HS-27A (cell line): ENCODE results near the gene ZMYND8.
A peak's percentile ranks its signal among the peaks of the same experiment; 100 is the strongest.
"Not testable (repeated sequence)": the region's sequence is repeated elsewhere in the genome, so short reads cannot be mapped to it uniquely, and the experiment has no call there.

Source experiments
- DNase-seq: peaks from one replicate; pipeline ENCODE4 v3.0.0-alpha.2; 2012; ENCODE audit warnings: low read depth, missing footprints

The ZMYND8 gene

GRCh38 chr20:47370850-47371782, 14.6 kb upstream of the ZMYND8 start:
- no peak for DNase-seq

GRCh38 chr20:47370214-47370613, 13.7 kb upstream of the ZMYND8 start:
- DNase-seq: no peak

GRCh38 chr20:47368301-47368700, 11.8 kb upstream of the ZMYND8 start:
- no peak for DNase-seq

GRCh38 chr20:47366301-47366700, 9.8 kb upstream of the ZMYND8 start:
- not testable (repeated sequence) for DNase-seq

- DNase-seq: no peak
Measured at GRCh38 chr20:47365023-47365764, 8.7 kb upstream of the ZMYND8 start.

GRCh38 chr20:47362361-47363219, 6.1 kb upstream of the ZMYND8 start:
- no peak for DNase-seq

- no peak for DNase-seq
Measured at GRCh38 chr20:47361057-47361915, 4.8 kb upstream of the ZMYND8 start.

- peak; percentile 92 for DNase-seq
Measured at GRCh38 chr20:47360297-47361056, 4.0 kb upstream of the ZMYND8 start.

GRCh38 chr20:47359530-47360296, 3.2 kb upstream of the ZMYND8 start:
- no peak for DNase-seq

GRCh38 chr20:47358672-47359529, 2.4 kb upstream of the ZMYND8 start:
- DNase-seq: peak; percentile 98

GRCh38 chr20:47358039-47358671, 1.7 kb upstream of the ZMYND8 start:
- DNase-seq: no peak

- no peak for DNase-seq
Measured at GRCh38 chr20:47357296-47358038, 968 bp upstream of the ZMYND8 start.

GRCh38 chr20:47356220-47356525, 326 bp downstream of the ZMYND8 start:
- DNase-seq: no peak

GRCh38 chr20:47355489-47356219, 845 bp downstream of the ZMYND8 start:
- no peak for DNase-seq

- no peak for DNase-seq
Measured at GRCh38 chr20:47354714-47355488, 1.6 kb downstream of the ZMYND8 start.

GRCh38 chr20:47354464-47354713, 2.1 kb downstream of the ZMYND8 start:
- no peak for DNase-seq
